Panc1 (cell line): Measurements from ENCODE around the gene EDN3. TPM values are rescaled to one million over a fixed set of nuclear protein-coding genes. Genes with fewer than 3 reads are reported as not detected.

Experiments used
- ATAC-seq: fragments of 200-7000 bp; cut with Tn5 transposase; 2 replicates; pipeline ENCODE4 v1.9.1; 2020; ENCODE audit warnings: mild to moderate bottlenecking, moderate library complexity
- BruUV-seq: library from RNA; stranded (reverse); fragments of 400-500 nt; replicated peaks from 2 replicates; lab custom pipeline; 2021; lab: Mats Ljungman, UMichigan
- CTCF ChIA-PET: fragments of 300-600 bp; sonication (Branson Sonifier 250); formaldehyde crosslinking; loops from one replicate; lab custom pipeline; 2022; ENCODE audit warnings: antibody characterized with exemption; lab: Charles Lee
- POLR2A ChIA-PET: fragments of 300-600 bp; sonication (Branson Sonifier 250); formaldehyde crosslinking; loops from one replicate; lab custom pipeline; 2022; ENCODE audit warnings: antibody characterized with exemption; lab: Charles Lee
- DNase-seq: peaks from one replicate; pipeline ENCODE4 v3.0.0-alpha.2; 2010; ENCODE audit warnings: low read depth, low spot score
- H3K27ac ChIP-seq: 2 replicates; pipeline ENCODE4 v1.5.1; 2011; ENCODE audit warnings: mild to moderate bottlenecking, low read length, inconsistent platforms
- H3K27me3 ChIP-seq: fragments of 200-500 bp; sonication (Bioruptor generic); 2 replicates; pipeline ENCODE4 v1.6.0; 2014; ENCODE audit warnings: low read length, inconsistent platforms; ENCODE audit not compliant: control insufficient read depth, insufficient read depth
- H3K36me3 ChIP-seq: fragments of 200-500 bp; sonication (Bioruptor generic); 2 replicates; pipeline ENCODE4 v1.5.1; 2014; ENCODE audit warnings: inconsistent platforms, mild to moderate bottlenecking, low read length, moderate library complexity; ENCODE audit not compliant: control insufficient read depth, insufficient read depth
- H3K4me1 ChIP-seq: 2 replicates; pipeline ENCODE4 v1.5.1; 2011; ENCODE audit warnings: inconsistent platforms, mild to moderate bottlenecking, low read length, moderate library complexity; ENCODE audit not compliant: control insufficient read depth, insufficient read depth
- H3K4me3 ChIP-seq, 2 experiments: 2 replicates each; pipeline ENCODE4 v1.5.1; 2011 to 2012; ENCODE audit warnings: low read depth in 2 of 2, low read length in 2 of 2, mild to moderate bottlenecking in 2 of 2, inconsistent platforms in 1 of 2, moderate library complexity in 1 of 2
- H3K9me3 ChIP-seq: fragments of 200-500 bp; sonication (Bioruptor generic); 2 replicates; pipeline ENCODE4 v1.5.1; 2014; ENCODE audit warnings: low read depth, mild to moderate bottlenecking, inconsistent platforms, low read length, moderate library complexity; ENCODE audit not compliant: control insufficient read depth, insufficient read depth
- POLR2AphosphoS5 ChIP-seq: IDR thresholded peaks from 2 replicates; pipeline ENCODE4 v1.6.1; 2012; ENCODE audit warnings: mild to moderate bottlenecking, low read depth, low read length, moderate library complexity
- SIN3A ChIP-seq: IDR thresholded peaks from 2 replicates; pipeline ENCODE4 v1.6.1; 2012; ENCODE audit warnings: low read depth, mild to moderate bottlenecking, low read length, moderate library complexity, borderline replicate concordance; ENCODE audit not compliant: insufficient read depth
- TCF7L2 ChIP-seq: IDR thresholded peaks from 2 replicates; pipeline ENCODE4 v1.6.1; 2011; ENCODE audit warnings: mild to moderate bottlenecking, low read depth, low read length, inconsistent platforms
- in situ Hi-C: cut with HindIII; loops from 2 replicates; pipeline ENCODE4 v1.10.0; 2016; ENCODE audit warnings: low sequenced_read_pairs, low pct_unique_long_range_greater_than_20kb
- intact Hi-C: fragments of 100-400 bp; cut with micrococcal nuclease; formaldehyde crosslinking; loops from one replicate; pipeline ENCODE4 v1.10.0; 2022; ENCODE audit not compliant: unreplicated experiment
- total RNA-seq: library from RNA; stranded (reverse); gene quantifications from one replicate; pipeline ENCODE4 v1.2.1, GENCODE V29; 2021; ENCODE audit not compliant: unreplicated experiment
- TF ChIP-seq, protein P1 (sequence below): fragments of 450-650 bp; IDR thresholded peaks from 2 replicates; pipeline ENCODE4 v1.5.1; 2017; ENCODE audit warnings: mild to moderate bottlenecking
- TF ChIP-seq, protein P2 (sequence below), 2 experiments: IDR thresholded peaks; 2 replicates each; pipeline ENCODE4 v1.6.1; 2011 to 2012; ENCODE audit warnings: low read depth in 2 of 2, control low read depth in 1 of 2, low read length in 1 of 2, mild to moderate bottlenecking in 1 of 2, moderate library complexity in 1 of 2; ENCODE audit not compliant: insufficient read depth in 1 of 2

Gene EDN3
- total RNA-seq, 1 experiment from 2014 or later = not detected

GRCh38 chr20:59316911-59317731, 16.7 kb downstream of the EDN3 start:
- no peak for DNase-seq
- intact Hi-C loops = no loop called here
- ATAC-seq = no peak
- Histone ChIP-seq H3K4me3 (no peak overlapping the region), H3K4me1 (no peaks in the 10 kb centered on the region), H3K27ac (no peak overlapping the region), H3K9me3 (no peaks in the 10 kb centered on the region), H3K27me3 (no peaks in the 10 kb centered on the region; the same call in none of the 2 replicates), H3K36me3 (no peaks in the 10 kb centered on the region)
- ChIA-PET CTCF (no interaction called here), POLR2A (no interaction called here)
- in situ Hi-C loops = no loop called here
- TF ChIP-seq SIN3A (no peak), TCF7L2 (no peak), POLR2AphosphoS5 (no peak)
- TF ChIP-seq, protein P1, sequence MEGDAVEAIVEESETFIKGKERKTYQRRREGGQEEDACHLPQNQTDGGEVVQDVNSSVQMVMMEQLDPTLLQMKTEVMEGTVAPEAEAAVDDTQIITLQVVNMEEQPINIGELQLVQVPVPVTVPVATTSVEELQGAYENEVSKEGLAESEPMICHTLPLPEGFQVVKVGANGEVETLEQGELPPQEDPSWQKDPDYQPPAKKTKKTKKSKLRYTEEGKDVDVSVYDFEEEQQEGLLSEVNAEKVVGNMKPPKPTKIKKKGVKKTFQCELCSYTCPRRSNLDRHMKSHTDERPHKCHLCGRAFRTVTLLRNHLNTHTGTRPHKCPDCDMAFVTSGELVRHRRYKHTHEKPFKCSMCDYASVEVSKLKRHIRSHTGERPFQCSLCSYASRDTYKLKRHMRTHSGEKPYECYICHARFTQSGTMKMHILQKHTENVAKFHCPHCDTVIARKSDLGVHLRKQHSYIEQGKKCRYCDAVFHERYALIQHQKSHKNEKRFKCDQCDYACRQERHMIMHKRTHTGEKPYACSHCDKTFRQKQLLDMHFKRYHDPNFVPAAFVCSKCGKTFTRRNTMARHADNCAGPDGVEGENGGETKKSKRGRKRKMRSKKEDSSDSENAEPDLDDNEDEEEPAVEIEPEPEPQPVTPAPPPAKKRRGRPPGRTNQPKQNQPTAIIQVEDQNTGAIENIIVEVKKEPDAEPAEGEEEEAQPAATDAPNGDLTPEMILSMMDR = no peak
- TF ChIP-seq, protein P2, sequence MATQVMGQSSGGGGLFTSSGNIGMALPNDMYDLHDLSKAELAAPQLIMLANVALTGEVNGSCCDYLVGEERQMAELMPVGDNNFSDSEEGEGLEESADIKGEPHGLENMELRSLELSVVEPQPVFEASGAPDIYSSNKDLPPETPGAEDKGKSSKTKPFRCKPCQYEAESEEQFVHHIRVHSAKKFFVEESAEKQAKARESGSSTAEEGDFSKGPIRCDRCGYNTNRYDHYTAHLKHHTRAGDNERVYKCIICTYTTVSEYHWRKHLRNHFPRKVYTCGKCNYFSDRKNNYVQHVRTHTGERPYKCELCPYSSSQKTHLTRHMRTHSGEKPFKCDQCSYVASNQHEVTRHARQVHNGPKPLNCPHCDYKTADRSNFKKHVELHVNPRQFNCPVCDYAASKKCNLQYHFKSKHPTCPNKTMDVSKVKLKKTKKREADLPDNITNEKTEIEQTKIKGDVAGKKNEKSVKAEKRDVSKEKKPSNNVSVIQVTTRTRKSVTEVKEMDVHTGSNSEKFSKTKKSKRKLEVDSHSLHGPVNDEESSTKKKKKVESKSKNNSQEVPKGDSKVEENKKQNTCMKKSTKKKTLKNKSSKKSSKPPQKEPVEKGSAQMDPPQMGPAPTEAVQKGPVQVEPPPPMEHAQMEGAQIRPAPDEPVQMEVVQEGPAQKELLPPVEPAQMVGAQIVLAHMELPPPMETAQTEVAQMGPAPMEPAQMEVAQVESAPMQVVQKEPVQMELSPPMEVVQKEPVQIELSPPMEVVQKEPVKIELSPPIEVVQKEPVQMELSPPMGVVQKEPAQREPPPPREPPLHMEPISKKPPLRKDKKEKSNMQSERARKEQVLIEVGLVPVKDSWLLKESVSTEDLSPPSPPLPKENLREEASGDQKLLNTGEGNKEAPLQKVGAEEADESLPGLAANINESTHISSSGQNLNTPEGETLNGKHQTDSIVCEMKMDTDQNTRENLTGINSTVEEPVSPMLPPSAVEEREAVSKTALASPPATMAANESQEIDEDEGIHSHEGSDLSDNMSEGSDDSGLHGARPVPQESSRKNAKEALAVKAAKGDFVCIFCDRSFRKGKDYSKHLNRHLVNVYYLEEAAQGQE (IDR thresholded peaks at IDR 0.05; ENCODE audit: insufficient read depth in 1 of 2, low read depth in 2 of 2, low read length in 1 of 2) = no peak
- BruUV-seq = no TSS peak

GRCh38 chr20:59318201-59318790, 17.9 kb downstream of the EDN3 start:
- intact Hi-C loops (no loop called here), in situ Hi-C loops (no loop called here)
- DNase-seq = no peak
- POLR2A ChIA-PET = no interaction called here
- no peaks in the 10 kb centered on the region for H3K36me3 ChIP-seq
- H3K27ac ChIP-seq = no peak overlapping the region
- no peaks in the 10 kb centered on the region for H3K9me3 ChIP-seq
- CTCF ChIA-PET = no interaction called here
- H3K4me3 ChIP-seq = no peak overlapping the region
- ATAC-seq = no peak
- TF ChIP-seq, protein P1 = no peak
- TF ChIP-seq POLR2AphosphoS5 (no peak), TCF7L2 (no peak), SIN3A (no peak)
- TF ChIP-seq, protein P2 (IDR thresholded peaks at IDR 0.05; ENCODE audit: insufficient read depth in 1 of 2, low read depth in 2 of 2, low read length in 1 of 2) = no peak
- no peaks in the 10 kb centered on the region for H3K4me1 ChIP-seq
- BruUV-seq = no TSS peak
- peaks cover 3% of the 10 kb centered on the region for H3K27me3 ChIP-seq
